Fibroblast of skin of abdomen (primary cell): Measurements from ENCODE around the gene MC5R.
"Not testable (repeated sequence)": the region's sequence is repeated elsewhere in the genome, so short reads cannot be mapped to it uniquely, and the experiment has no call there.

Experiments used
- DNase-seq: peaks from one replicate; pipeline ENCODE4 v3.0.0-alpha.2; 2013

The MC5R gene

GRCh38 chr18:13849791-13850190 lies 25.8 kb downstream of the MC5R start:
- no peak for DNase-seq

GRCh38 chr18:13862898-13863297 lies 38.9 kb downstream of the MC5R start:
- DNase-seq, result not testable (repeated sequence)

- no peak for DNase-seq
Observed at GRCh38 chr18:13868501-13869271, 44.7 kb downstream of the MC5R start.

- no peak for DNase-seq
Observed at GRCh38 chr18:13871701-13872100, 47.8 kb downstream of the MC5R start.

- DNase-seq, result no peak
Observed at GRCh38 chr18:13872373-13872772, 48.4 kb downstream of the MC5R start.

GRCh38 chr18:13872932-13873331 lies 49.0 kb downstream of the MC5R start:
- no peak for DNase-seq

- DNase-seq, result no peak
Observed at GRCh38 chr18:13874558-13874957, 50.6 kb downstream of the MC5R start.
